Stimulated activated CD8-positive, alpha-beta memory T cell treated with anti-CD3 and anti-CD28 coated beads, Interleukin-12 subunit alpha, Interleukin-12 subunit beta, amount 100 ng/mL, for 24 hours (primary cell): ENCODE data around the gene SLC22A31.
A peak's percentile ranks its signal among the peaks of the same experiment; 100 is the strongest.
"Not testable (repeated sequence)": the region's sequence is repeated elsewhere in the genome, so short reads cannot be mapped to it uniquely, and the experiment has no call there.

Experiments used
- DNase-seq: peaks from one replicate; pipeline ENCODE4 v3.0.0-alpha.2; 2020; ENCODE audit errors: extremely low read depth

SLC22A31 gene

GRCh38 chr16:89200124-89200849, at the start of gene SLC22A31:
SLC22A31 (minus strand) TSS chr16:89200537; CDS start chr16:89200501, 36 bp downstream.
- no peak for DNase-seq

GRCh38 chr16:89248196-89248982, 48.1 kb upstream of the SLC22A31 start:
- DNase-seq: no peak

DNA sequence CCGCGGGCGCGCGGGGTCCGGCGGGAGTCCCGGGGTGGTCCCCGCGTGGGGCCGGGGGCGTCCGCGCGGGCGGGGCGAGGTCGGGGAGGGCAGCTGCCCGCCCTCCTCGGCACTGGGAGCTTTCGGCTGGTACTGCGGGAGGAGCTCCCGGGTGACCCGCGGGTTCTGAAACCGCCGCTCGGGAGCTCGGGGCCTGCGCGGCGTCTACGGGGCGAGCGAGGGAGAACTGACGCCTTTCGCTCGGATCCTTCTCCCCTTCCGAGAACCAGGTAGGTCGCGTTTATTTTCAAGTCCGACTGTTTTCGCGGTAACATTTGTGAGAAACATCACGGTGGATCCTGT, 47.4 kb upstream of the SLC22A31 start:
- not testable (repeated sequence) for DNase-seq

DNA sequence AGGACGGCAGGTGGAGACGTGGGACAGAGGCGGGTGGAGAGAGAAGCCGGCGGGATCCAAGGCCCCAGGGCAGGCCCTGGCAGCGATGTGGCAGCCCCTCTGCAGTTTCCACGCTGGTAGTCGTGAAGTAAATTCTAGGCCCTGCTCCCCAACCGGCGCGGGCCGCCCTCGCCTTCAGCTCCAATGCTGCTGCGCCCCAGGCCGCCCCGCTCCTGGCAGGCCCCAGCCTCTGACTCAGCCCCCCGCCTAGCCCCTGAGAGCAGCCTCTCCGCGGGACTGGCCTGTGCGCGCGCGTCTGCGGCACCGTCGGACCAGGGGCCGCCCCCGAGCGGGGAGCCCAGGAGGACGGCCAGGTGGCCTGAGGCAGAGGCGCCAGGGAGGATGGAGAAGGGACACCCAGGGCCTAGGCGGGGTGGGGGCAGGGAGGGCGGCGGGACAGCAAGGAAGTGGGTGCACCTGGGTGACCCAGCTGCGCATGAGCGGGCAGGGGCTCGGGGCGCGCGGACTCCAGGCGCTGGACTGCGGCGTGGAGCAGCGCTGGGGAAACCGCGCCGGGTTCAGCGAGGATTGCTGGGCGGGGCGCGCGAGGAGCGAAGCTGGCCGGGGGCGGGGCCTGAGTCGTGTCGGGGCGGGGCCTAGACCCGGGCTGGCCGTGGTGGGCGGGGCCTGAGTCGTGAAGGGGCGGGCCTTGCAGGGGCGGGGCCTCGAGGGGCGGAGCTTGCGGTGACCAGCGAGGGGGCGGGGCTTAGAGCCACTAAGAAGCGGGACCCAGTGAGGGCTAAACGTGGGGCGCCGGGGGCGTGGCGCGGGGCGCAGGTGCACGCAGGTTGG, 46.8 kb upstream of the SLC22A31 start:
- peak; percentile 90 for DNase-seq

DNA sequence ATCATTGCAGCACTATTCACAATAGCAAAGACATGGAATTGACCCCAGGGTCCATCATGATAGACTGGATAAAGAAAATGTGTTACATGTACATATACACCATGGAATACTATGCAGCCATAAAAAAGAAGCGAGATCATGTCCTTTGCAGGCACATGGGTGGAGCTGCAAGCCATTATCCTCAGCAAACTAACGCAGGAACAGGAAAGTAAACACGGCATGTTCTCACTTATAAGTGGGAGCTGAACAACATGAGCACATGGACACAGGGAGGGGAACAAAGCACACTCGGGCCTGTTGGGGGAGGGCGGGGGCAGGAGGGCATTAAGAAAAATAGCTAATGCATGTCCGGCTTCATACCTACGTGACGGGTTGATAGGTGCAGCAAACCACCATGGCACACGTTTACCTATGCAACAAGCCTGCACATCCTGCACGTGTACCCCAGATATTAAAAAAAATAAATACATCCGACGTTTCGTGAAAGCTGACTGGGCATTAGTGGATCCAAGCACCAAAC, 46.1 kb upstream of the SLC22A31 start:
- DNase-seq: no peak

DNA sequence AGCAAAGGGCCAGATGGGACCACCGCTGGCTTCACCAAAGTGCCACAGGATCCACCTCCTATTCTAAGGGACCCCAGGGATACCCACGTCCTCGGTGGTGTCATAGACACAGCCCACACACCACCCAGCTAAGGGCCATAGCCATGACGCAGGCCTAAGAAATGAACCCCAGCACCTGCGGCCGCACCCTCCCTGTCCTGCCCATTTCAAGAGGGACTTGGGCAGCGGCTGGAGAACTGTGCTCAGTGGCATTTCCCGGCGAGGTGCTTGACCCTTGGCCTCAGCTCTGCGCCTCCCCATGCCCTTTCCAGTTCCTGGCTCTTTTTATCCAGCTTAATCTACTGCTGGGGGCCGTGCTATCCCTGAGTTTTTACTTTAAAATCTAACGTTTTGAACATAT, 44.4 kb upstream of the SLC22A31 start:
- no peak for DNase-seq

- not testable (repeated sequence) for DNase-seq
These were observed 43.9 kb upstream of the SLC22A31 start for GRCh38 chr16:89244264-89244663.

- no peak for DNase-seq
These were observed 43.3 kb upstream of the SLC22A31 start for GRCh38 chr16:89243664-89244063.

- DNase-seq: no peak
These were observed 42.5 kb upstream of the SLC22A31 start for GRCh38 chr16:89242795-89243200.

DNA sequence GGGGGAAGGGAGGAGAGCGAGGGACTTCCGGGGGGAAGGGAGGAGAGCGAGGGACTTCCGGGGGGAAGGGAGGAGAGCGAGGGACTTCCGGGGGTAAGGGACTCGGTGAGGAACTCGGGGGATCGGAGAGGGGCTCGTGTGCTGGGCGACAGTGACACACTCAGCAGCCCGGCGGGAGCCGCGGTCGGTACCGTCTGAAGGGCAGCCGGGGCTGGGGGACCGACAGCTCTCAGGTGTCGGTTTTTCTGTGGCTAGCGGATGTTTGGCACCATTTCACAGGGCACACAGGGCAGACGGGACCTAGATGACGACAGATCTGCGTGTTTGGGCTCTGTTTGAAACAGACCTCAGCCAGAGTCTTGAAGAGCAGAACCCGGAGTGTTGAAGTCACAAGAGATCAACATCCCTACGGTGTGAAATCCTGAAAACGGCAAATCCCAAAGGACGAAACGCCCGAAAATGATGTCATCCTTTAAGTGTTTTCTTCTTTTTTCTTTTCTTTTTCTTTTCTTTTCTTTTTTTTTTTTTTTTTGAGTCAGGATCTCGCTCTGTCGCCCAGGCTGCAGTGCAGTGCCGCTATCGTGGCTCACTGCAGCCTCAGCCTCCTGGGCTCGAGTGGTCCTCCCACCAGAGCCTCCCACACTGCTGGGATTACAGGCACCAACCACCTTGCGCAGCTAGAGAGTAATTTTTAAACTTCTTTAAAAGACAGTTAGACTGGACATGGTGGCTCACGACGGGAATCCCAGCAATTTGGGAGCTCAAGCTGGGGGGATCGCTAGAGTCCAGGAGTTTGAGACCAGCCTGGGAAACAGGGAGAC, 41.1 kb upstream of the SLC22A31 start:
- DNase-seq: peak; percentile 34

DNA sequence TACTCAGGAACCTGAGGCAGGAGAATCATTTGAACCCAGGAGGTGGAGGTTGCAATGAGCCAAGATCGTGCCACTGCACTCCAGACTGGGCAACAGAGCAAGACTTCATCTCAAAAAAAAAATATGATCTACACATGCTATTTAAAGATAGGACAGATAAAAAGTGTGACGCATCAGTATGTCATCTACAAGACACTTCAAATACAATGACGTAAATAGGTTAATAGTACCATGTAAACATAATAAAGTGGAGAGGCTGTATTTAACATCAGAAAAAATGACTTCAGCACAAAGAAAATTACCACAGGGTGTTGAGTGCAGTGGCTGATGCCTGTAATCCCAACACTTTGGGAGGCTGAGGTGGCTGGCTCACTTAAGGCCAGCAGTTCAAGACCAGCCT, 37.4 kb upstream of the SLC22A31 start:
- no peak for DNase-seq

DNA sequence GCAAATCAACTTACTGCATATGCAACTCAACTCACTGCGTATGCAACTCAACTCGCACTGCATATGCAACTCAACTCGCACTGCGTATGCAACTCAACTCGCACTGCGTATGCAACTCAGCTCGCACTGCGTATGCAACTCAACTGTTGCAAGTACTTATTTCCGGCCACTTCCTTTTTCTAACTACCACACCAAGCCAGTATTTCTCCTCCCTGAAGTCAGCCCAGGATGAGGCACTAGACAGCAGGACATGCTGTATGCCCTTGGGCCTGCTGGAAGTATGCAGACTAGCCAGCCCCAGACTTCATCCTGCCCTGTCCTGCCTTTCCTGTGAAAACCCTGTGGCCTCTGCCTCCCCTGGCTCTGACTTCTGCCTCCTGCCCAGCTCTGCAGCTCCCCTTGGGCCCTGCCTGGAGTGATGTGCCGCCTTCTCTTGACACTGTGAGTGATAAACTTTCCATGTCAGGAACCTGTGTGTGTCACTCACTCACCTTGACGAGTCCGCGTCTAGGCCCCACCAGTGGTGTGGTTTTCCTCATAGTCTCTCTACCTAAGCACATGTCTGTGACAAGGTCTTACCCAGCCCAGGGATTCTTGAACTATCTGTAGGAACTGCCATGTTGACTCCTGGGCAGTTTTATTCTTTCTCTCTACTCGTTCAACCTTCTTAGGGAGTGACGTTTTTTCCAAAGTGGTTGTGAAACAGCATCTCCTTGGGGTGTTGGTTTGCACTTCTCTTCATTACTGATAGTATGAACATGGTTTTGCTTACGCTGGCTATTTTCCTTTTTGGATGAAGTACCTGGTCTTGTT, 33.5 kb upstream of the SLC22A31 start:
- DNase-seq: no peak

DNA sequence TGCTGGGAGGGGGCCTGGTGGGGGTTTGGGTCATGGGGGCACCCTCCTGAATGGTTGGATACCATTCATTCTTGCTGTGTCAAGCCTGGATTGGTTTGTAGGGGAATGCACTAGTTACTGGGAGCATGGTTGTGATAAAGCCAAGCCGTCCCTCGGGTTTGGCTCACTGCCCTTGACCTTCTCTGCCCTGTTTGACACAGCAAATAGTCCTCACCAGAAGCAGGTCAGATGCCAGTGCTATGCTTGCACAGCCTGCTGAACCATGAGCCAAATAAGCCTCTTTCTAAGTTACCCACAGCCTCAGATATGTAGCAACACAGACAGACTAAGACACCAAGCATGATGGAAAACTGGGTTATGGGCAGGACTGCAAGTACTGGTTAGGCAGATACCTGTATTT, 31.8 kb upstream of the SLC22A31 start:
- no peak for DNase-seq

DNA sequence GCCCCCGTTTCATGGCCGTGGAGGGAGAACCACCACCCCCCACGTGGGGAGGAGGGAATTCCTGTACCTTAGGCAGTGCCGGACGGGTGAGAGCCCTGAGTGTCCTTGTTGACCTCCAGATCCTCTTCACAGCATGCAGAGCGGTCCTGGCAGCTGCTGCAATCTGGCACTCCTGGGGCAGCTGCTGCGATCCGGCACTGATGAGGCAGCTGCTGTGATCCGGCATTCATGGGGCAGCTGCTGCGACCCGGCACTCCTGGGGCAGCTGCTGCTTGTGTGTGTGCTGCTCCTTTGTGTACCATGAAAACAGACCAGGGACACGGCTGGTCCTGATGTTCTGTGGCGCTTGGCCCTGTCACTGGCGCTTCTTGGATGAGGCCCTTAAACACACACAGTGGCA, 29.9 kb upstream of the SLC22A31 start:
- DNase-seq: no peak

- no peak for DNase-seq
These were observed 24.3 kb upstream of the SLC22A31 start for GRCh38 chr16:89224665-89225064.

- DNase-seq: no peak
These were observed 22.6 kb upstream of the SLC22A31 start for GRCh38 chr16:89222931-89223330.

DNA sequence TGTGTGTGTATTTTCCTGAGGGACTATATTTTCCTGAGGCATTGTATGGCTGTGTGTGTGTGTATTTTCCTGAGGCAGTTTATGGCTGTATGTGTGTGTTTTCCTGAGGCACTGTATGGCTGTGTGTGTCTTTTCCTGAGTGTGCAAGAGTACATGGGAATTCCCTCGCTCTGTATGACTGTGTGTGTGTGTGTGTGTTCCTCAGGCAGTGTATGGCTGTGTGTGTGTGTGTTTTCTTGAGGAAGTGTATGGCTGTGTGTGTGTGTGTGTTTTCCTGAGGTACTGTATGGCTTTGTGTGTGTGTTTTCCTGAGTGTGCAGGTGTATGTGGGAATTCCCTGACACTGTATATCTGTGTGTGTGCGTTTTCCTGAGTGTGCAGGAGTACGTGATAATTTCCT, 21.3 kb upstream of the SLC22A31 start:
- no peak for DNase-seq

- no peak for DNase-seq
These were observed 19.0 kb upstream of the SLC22A31 start for GRCh38 chr16:89219365-89219764.

DNA sequence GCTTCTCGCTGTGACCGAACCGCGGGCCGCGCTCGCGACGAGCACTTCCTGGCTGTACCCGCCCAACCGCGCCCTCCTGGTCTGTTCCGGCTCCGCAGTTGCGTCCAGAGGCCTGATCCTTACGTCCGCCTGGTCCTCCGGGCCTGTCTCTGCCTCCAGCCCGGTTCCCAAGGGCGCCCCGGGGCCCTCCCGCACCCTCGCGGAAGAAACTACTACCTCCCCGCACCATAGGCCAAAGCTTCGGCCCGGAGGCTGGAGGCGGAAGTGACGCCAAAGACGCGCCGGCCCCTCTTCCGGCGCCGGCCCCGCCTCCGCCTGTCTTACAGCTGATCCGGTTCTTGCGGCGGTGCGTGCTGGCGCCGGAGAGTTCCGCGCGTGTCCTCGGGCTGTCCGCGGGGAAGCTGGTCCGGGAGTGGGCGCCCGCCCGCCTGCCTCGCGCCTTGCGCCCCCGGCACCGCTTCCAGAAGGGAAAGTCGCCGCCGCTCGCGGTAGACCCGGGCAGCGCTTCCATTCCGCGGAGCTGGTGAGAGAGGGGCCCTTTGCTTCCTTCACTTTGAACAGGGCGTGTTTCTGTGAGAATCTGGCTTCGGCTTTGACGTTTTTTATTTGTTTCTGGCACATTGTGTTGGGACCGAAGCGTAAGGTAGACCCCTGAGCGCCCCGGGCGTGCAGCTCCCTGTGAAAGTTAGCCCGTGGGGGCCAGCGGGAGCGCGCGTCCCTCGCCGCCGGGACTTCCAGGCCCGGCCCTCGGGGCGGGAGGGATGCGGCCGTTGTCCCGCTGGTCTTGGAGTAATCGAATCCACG, 17.3 kb upstream of the SLC22A31 start, which contains the start of gene ZNF778:
TSS of gene ZNF778 (plus strand) at position 316 of the 804 bp plus-strand sequence. CDS start 3,425 bp downstream, outside the sequence.
- peak; percentile 51 for DNase-seq

- no peak for DNase-seq
These were observed 16.7 kb upstream of the SLC22A31 start for GRCh38 chr16:89217138-89217387.
